Stimulated activated CD8-positive, alpha-beta memory T cell treated with anti-CD3 and anti-CD28 coated beads, Interleukin-12 subunit alpha, Interleukin-12 subunit beta, amount 100 ng/mL, for 4 hours (primary cell): ENCODE data around the gene SIX1.

Experiments
- DNase-seq: peaks from one replicate; pipeline ENCODE4 v3.0.0-alpha.2; 2020; ENCODE audit warnings: low read depth

The SIX1 gene

DNA sequence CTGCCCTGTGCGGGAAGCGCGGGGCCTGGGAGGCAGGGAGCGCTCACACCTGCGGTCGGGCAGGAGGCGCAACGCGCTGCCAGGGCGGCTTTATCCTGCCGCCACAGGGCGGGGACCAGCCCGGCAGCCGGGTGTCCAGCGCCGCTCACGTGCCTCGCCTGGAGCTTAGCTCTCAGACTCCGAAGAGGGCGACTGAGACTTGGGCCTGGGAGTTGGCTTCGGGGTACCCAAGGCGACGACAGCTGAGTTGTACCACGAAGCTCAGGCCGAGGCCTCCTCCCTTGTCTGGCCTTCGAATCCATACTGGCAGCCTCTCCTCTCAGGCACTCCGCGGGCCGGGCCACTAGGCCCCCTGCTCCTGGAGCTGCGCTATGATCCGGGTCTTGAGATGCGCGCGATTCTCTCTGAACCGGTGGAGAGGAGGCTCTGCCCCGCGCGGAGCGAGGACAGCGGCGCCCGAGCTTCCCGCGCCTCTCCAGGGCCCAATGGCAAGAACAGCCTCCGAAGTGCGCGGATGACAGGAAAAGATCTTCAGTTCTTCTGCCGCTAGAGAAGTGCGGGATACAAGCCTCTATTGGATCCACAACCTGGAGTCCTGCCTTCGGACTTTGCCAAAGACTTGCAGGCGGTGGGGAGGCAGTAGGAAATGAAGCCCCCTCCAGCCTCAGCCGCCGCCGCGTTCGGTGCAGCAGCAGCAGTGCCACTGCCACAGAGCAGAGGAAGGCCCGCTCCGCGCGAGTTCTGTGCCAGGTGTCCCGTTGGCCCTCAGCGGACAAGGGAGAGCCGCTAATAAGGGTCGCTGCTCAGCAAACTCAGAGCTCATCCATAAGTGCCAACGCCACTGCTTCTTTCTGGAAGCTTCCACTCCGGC is 6.8 kb downstream of the SIX1 start:
- no peak for DNase-seq

DNA sequence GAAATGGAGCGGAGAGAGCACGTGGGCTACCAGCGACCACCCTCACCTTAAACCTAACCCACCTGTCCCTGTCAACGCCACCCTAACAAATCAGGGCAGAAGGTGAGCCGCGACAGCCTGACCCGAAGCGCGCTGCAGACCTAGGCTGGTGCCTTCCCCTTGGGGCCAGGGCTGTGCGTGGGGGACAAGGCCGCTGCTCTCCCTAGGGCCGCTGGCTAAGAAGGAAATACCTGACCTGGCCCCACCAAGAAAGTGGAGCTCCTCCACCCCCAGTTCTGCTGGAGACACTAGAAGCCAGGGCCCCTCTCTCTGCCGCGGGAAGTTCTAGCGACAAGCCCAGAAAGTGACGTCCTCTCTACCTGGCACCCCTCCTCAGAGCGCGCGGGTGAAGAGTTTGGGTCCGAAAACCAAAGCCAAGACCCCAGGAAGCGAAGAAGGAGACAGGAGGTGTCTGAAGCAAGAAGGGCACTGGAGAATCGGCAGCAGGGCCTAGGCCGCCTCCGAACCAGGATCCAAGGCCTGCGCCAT is 7.5 kb downstream of the SIX1 start:
- no peak for DNase-seq

GRCh38 chr14:60640859-60641741 is 8.2 kb downstream of the SIX1 start:
- DNase-seq, result no peak

GRCh38 chr14:60639674-60640073 is 9.6 kb downstream of the SIX1 start:
- DNase-seq, result no peak

GRCh38 chr14:60637479-60638315 is 11.6 kb downstream of the SIX1 start:
- DNase-seq, result no peak

DNA sequence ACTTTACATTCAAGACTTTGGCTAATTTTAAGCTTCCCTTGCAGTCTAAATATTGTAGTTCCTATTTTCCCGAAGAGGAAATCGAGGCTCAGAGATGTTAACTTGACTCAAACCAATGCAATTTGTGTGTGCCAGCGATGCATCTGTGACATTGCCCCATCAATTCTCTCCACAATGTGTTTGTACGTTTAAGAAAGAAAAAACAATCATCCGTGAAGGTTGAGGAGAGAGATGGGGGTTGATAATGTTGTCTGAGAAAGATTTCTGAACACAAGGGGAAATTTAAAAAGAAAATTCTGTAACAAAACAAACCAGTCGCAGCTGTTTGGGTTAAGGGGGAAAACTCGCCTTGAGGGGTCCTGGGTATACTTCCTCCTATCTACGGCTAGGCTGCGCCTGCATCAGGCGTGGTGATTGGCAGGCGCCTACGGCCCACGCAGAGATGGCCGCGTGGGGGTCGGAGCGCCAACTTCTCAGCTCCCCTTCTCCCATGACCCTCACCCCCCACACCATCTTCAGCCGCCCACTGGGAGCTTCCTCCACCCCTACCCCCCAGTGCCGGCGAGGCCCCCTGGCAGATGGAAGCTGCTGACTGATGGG is 12.3 kb downstream of the SIX1 start:
- DNase-seq, result no peak

DNA sequence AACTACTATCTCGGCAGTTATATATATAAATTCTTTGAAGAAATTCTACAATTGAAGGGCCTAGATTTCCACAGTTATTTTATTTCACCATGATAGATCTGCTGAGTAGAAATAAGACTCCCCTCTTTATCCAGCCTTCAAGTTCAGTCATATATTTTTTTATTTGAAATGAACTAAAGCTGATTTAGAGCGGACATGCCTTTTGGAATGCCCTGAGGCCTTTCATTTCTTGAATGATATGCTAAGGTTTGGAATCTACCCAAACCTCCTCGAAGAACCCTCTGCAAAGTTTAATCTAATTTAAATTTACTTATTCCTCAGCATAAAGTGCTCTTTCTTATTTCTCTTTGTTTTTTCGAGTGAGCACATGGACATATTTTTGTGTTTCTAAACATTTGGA is 15.1 kb downstream of the SIX1 start:
- DNase-seq, result no peak

- no peak for DNase-seq
These were observed 16.5 kb downstream of the SIX1 start for GRCh38 chr14:60632777-60633176.

- DNase-seq, result no peak
These were observed 17.0 kb downstream of the SIX1 start for GRCh38 chr14:60632257-60632656.

DNA sequence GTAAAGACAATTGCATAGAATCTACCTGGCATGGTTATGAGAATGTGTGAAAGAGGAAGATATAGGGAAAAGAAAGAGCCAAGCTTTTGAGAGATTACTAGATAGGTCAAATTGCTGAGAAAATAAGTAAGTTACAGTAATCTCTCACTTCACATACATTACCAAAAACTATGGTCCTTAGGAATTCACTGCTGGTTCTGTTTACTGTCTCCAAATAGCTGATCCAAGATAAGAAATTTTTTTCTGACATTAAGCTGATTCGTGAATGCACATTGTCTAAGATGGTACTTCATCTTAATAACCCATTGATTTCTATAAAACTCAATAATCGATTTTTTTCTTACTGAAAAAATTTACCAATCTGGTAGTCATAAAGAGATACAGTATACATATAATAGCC is 17.4 kb downstream of the SIX1 start:
- DNase-seq, result no peak

GRCh38 chr14:60630129-60630528 is 19.1 kb downstream of the SIX1 start:
- DNase-seq, result no peak

DNA sequence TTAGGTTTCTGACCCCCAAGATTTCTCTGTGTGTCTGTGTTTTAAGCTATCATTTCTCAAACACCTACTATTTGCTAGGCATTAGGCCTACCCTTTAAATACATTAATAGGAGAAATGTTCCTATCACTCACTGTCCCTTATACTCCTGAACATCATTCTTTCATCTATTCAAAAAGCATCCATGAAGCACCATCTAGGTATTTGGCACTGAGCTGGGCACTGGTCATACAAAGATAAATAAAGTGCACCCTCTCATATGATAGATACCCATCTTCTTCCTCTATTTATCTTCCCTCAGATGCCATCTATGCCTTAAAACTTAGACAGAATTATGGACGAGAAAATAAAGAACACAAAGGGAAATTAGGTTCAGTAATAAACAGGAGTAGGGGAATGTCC is 20.4 kb downstream of the SIX1 start:
- no peak for DNase-seq

DNA sequence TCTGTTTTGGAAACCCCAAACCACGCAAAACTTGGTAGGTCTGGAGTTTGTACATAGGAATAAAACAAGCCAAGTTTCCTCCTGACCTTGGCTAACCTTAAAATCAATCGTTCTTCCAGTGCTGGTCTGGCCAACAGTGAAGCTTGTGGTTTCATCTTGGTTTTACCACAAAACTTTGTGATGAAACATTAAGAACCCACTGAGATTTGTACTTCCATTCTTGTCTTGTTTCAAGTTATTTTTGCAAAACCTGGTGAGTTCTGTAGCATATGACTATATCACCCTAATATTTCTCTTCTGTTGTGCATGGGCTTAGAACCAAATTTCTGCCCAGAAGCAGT is 26.4 kb downstream of the SIX1 start:
- no peak for DNase-seq

DNA sequence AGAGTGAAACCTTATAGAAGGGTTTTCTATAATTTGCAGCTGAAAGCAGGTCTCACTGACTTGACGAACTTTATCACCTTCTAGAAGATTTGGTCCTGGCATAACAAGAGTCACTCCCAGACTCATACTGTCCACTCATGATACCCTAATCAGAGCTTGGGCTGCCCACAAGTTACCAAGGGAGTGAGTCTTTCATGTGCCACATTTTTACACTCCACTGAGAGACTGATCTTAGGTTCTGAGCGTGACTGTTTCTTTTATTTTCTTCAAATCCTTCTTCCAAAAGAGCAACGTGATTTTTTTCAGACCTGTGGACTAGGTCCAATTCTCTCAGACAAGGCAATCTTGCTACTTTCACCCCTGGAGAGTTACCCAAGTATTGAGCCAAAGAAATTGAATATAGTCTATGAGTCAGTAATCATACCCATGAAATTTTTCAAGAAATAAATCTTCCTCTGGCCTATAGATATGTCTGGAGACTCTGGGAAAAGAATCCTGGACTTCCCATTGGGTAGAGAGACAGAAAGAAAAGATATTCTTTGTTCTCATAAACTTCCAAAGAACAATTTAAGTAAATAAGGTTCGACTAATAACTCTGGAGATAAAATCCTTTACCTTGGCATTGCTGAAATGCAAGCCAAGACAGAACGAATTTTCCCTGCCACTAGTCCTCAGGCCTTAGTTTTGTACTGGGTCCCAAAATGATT is 26.9 kb downstream of the SIX1 start:
- no peak for DNase-seq

- DNase-seq, result no peak
These were observed 27.9 kb downstream of the SIX1 start for GRCh38 chr14:60621386-60621785.

GRCh38 chr14:60618241-60618640 is 31.0 kb downstream of the SIX1 start:
- no peak for DNase-seq

DNA sequence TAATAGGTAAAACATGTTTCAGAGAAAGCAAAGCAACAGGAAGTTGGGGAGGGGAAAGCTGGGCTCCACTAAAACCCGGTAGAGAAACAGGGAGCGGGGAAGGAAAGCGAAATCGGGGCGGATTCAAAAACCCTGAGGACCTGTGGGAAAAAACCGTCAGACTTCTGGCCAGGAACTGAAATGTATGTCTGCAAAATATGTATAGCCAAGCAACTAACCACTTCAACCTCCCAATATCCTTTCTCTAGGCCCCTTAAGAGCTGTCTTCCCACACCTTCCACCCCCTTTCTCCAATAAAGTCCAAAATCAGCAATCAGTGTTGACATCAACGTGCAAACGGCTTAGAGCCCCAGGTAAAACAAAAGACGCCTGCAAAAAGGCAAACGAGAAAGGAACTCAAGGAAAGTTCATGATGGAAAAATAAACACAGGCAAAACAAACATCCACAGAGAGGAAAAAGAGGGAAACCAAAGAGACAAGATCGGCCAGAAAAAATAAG is 32.8 kb downstream of the SIX1 start:
- no peak for DNase-seq

DNA sequence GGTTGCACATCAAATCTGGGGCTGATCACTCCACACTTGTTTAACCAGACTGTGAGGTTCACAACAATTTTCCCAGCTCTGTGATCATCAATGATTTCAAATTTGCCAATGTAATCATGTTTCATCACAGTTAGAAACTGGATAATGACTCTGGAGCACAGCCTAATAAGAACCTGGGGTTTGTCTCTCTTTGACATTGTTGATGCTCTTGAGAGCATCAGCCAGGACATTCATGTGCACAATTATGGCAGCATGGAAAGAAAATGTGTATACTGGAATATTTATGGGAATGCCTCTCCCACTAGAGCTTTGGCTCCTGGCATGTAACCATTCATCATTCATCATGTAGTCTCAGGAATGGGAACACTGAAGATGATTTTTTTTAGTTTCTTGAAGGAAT is 47.0 kb downstream of the SIX1 start:
- DNase-seq, result no peak

DNA sequence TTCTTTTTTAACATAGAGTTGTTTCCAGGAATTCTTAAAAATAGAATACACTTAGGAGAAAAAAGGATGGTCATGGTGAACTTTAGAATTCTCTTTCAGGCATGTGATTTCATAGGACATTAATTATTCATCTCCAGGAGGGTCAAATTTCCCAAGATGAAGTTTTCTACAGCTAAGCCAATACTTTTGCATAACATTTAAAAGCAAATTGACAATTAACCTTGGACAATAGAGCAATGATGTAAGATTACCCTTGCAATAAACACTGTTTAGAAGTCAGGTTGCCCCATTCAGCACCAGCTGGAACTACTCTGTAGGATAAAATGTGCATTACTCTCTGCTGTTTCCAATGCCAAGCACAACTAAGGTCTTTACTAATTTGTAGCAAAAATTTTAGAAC is 49.5 kb downstream of the SIX1 start:
- DNase-seq, result no peak

- no peak for DNase-seq
These were observed 53.1 kb downstream of the SIX1 start for GRCh38 chr14:60596139-60596538.

DNA sequence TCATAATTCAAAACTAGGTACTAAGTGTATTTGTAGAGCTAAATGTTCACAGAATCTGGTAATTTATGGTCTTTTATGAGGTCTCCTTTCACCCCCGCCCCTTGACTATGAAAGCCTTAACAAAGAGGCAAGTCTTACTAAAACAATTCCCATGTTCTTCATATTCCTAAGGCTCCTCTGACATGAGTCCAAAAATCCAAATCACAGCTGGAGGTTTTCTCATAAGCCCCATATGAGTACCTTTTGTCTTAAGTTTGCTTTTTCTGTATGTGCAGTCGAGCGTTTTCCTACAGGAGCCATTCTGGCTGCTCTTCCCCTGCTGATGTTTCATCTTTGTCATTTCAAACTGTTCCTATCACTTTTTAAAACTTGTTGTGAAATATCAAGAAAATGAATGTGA is 55.2 kb downstream of the SIX1 start:
- no peak for DNase-seq
